Stimulated activated CD4-positive, alpha-beta T cell treated with anti-CD3 and anti-CD28 coated beads, TNF-alpha, amount 100 ng/mL, for 1 hour (primary cell): ENCODE data around the gene SYP.
"Not testable (repeated sequence)": the region's sequence is repeated elsewhere in the genome, so short reads cannot be mapped to it uniquely, and the experiment has no call there.

Source experiments
- DNase-seq, 3 donors: peaks; one replicate each; pipeline ENCODE4 v3.0.0-alpha.2; 2020; ENCODE audit warnings: low read depth in 3 of 3, low spot score in 1 of 3

SYP gene

GRCh38 chrX:49171752-49172279, 28.2 kb downstream of the SYP start, which contains the start of gene PLP2:
Gene PLP2, plus strand, starts transcription at chrX:49171898. Its CDS starts 103 bp downstream, at chrX:49172001.
- DNase-seq, result peak; percentile 50 to 65 (median 60)

- DNase-seq, result no peak
Observed at GRCh38 chrX:49167740-49168108, 32.3 kb downstream of the SYP start.

GRCh38 chrX:49166914-49167739, 32.9 kb downstream of the SYP start:
- DNase-seq, result peak in 2 of 3 donors; percentile 35 to 46

- DNase-seq, result peak in 2 of 3 donors; percentile 37 to 43
Observed at GRCh38 chrX:49165901-49166881, 33.8 kb downstream of the SYP start.

- no peak for DNase-seq
Observed at GRCh38 chrX:49164589-49165360, 35.2 kb downstream of the SYP start.

GRCh38 chrX:49163555-49164419, 36.2 kb downstream of the SYP start:
- DNase-seq, result peak in 2 of 3 donors; percentile 64 to 69

- DNase-seq, result no peak
Observed at GRCh38 chrX:49162620-49163019, 37.4 kb downstream of the SYP start, which contains the start of gene MAGIX. Gene MAGIX, plus strand, starts transcription at chrX:49162758. Its CDS starts 132 bp downstream, at chrX:49162890.

- no peak for DNase-seq
Observed at GRCh38 chrX:49161632-49162031, 38.4 kb downstream of the SYP start.

GRCh38 chrX:49160908-49161307, 39.1 kb downstream of the SYP start:
- no peak for DNase-seq

- DNase-seq, result no peak
Observed at GRCh38 chrX:49157194-49157593, 42.8 kb downstream of the SYP start.

GRCh38 chrX:49155900-49156837, 43.8 kb downstream of the SYP start:
- peak; percentile 64 to 75 (median 66) for DNase-seq

GRCh38 chrX:49155243-49155899, 44.6 kb downstream of the SYP start:
- DNase-seq, result no peak

GRCh38 chrX:49153467-49153866, 46.5 kb downstream of the SYP start:
- DNase-seq, result no peak

- not testable (repeated sequence) for DNase-seq
Observed at GRCh38 chrX:49149291-49149690, 50.7 kb downstream of the SYP start.

GRCh38 chrX:49148390-49149100, 51.4 kb downstream of the SYP start:
- DNase-seq, result not testable (repeated sequence)

- DNase-seq, result no peak
Observed at GRCh38 chrX:49147936-49148335, 52.1 kb downstream of the SYP start.

- no peak for DNase-seq
Observed at GRCh38 chrX:49147282-49147681, 52.7 kb downstream of the SYP start.
